ENCODE data around the gene BEX3.
"Not testable (repeated sequence)": the region's sequence is repeated elsewhere in the genome, so short reads cannot be mapped to it uniquely, and the experiment has no call there.

BEX3 gene
- 0.57 to 16.0 (median 3.0) reads per million in 9 experiments for total RNA-seq

DNA sequence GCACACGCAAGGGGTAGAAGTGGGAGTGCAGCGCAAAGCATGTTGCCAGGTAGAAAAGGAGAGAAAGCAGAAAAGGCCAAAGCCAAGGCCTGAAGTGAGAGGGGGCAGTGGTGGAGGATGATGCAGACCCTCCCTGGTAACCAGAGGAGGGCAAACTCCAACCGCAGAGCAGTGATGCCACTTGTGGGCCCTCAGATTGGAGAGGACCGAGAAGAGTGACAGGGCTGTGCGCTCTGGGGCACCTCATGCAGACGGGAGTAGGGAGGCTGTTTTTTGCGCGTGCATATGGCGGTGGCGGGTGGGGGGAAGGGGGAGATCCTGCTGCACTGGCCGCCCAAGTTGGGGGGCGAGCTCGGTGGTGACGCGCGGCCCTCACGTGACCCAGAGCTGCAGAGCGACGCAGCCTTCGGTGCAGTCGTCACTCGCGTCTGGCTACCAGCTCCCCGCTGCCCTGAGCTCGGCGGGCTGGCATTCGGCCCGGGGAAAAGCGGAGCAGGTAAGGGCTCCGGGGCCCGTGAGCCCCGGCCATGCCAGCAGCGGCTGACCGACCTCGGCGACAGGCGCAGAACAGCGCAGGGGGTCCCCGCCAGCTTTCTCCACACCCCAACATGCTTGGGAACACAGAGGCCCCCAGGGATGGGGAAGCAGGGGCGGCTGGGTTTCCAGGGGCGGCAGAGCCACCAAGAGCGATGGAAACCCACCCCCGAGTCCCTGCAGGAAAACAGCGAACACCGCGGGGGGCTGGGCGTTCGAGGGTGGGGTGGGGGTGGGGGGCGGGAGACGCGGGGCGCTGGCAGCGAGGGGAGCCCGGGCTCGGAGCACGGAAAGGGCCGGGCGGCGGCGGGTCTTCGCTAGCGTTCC, at the start of gene BEX3:
Gene BEX3 (plus strand): TSS at position 421 of the 861 bp plus-strand sequence. CDS start 984 bp downstream, outside the sequence.
- no peaks in the 10 kb centered on the region for H3K9me3 Mint-ChIP-seq
- DNase-seq (no peak), ATAC-seq (replicated peaks) (peak; percentile 44)
- peaks cover 4% of the 10 kb centered on the region in 2 donors for H3K4me1 Mint-ChIP-seq (ENCODE audit: low read depth in 2 of 2)
- H3K36me3 Mint-ChIP-seq (ENCODE audit: insufficient read depth): peaks cover 5% of the 10 kb centered on the region
- no peak within 1 kb of the TSS for H3K27ac Mint-ChIP-seq
- H3K27me3 Mint-ChIP-seq: peaks cover 5 to 8% of the 10 kb centered on the region in 2 donors
- peak within 1 kb of the TSS; percentile 70 to 72 for H3K4me3 Mint-ChIP-seq

DNA sequence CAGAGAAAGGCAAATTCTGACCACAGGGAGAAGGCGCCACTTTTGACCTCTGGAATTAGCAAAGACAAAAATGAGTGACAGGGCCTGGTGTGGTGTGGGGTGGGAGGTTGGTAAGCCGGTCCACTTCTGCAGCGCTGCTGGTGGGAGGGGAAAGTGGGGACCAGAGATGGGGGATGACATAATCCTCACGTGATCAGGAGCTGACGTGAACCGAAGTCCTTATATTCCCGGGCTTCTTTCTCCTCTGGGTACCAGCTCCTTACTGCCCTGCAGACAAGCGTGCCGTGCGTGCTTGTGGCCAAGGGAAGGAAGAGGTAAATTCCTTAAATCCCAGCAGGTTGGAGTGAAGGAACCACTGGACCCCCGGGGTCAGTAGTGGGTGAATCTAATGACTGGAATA, 46.3 kb upstream of the BEX3 start, which contains the start of gene TCEAL7:
Gene TCEAL7 (plus strand): TSS at position 249 of the 400 bp plus-strand sequence. CDS start 1,165 bp downstream, outside the sequence.
- no peaks in the 10 kb centered on the region for H3K36me3 Mint-ChIP-seq (ENCODE audit: insufficient read depth)
- H3K4me3 Mint-ChIP-seq: no peak within 1 kb of the TSS
- no peaks in the 10 kb centered on the region for H3K4me1 Mint-ChIP-seq (ENCODE audit: low read depth in 2 of 2)
- no peaks in the 10 kb centered on the region for H3K9me3 Mint-ChIP-seq
- ATAC-seq (replicated peaks) (no peak), DNase-seq (no peak)
- no peak within 1 kb of the TSS for H3K27ac Mint-ChIP-seq
- H3K27me3 Mint-ChIP-seq: peaks cover 25 to 33% of the 10 kb centered on the region in 2 donors

DNA sequence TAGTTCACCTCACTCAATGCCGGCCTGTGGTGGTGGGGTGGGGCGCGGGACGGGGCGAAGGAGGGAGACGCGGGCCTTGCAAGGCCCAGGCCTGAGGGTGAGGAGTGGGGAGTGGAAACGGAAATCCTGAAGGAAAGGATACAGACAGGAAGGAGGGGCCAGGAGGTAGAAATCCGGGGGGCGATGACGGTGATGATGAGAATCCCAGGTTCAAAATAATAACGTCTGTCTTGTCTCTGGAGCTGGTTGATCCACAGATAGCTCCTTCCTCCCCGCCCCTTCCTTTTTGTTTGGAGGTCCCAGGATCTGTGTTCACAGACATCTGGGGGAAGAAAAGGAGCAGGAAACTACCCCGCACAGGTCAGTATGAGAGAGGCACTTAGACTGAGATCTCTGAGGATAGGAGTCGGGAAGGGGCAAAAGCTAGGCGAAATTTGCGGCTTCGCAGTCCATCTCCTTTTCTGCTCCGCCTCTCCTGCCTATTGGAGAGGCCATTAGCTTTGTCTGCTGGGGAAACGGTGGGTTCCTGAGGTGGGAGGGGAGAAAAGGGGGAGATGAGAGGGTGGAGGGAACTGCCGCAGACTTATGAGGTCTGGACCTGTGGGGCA, 45.6 kb upstream of the BEX3 start:
- H3K27me3 Mint-ChIP-seq: peaks cover 23 to 33% of the 10 kb centered on the region in 2 donors
- H3K27ac Mint-ChIP-seq: no peak overlapping the region
- no peak overlapping the region for H3K4me3 Mint-ChIP-seq
- no peaks in the 10 kb centered on the region for H3K36me3 Mint-ChIP-seq (ENCODE audit: insufficient read depth)
- H3K4me1 Mint-ChIP-seq (ENCODE audit: low read depth in 2 of 2): no peaks in the 10 kb centered on the region
- H3K9me3 Mint-ChIP-seq: no peaks in the 10 kb centered on the region
- ATAC-seq (replicated peaks) (no peak), DNase-seq (no peak)

DNA sequence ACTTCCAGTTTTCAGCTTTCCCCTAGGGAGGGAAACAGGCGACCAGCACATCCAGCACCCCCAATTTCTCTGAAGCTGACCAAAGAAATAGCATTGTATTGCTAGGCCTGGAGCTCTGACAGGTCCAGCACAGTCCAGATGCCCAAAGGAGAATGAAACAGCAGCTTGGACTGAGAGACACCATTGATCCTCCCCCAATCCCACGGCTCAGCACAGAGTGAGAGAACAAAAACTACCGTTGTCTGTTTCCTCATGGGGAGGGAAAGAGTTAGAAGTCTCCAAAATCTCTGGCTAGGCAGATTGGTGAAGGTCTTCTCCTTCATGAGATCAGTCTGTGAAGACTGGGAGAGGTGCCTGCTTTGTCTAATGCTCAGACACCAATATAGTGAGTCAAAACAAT, 37.7 kb upstream of the BEX3 start:
- Mint-ChIP-seq H3K4me3 (no peak overlapping the region), H3K27ac (no peak overlapping the region), H3K36me3 (ENCODE audit: insufficient read depth) (no peaks in the 10 kb centered on the region), H3K4me1 (ENCODE audit: low read depth in 2 of 2) (no peaks in the 10 kb centered on the region), H3K27me3 (peaks cover 0 to 7% of the 10 kb centered on the region in 2 donors), H3K9me3 (no peaks in the 10 kb centered on the region)
- ATAC-seq (replicated peaks): no peak
- no peak for DNase-seq

DNA sequence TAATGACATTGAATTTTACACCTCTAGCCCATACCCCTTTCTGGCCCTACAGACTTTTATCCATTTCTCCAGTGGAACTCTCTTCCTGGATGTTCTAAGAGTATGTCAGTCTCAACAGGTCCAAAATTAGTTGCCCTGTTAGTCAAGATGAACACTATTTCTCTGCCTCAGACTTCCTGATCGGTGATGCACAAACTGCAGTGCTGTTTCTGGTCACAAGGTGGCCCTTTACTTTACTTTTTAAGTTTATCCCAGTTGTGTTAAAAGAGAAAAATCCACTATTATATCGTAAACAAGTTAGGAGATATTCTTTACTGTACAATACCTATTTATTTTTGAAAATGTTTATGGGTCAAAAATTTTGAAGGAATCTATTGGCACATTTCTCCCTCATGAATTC, 33.2 kb upstream of the BEX3 start:
- ATAC-seq (replicated peaks) (peak; percentile 37), DNase-seq (peak; percentile 4 to 12 (median 6))
- H3K4me1 Mint-ChIP-seq (ENCODE audit: low read depth in 2 of 2): no peaks in the 10 kb centered on the region

DNA sequence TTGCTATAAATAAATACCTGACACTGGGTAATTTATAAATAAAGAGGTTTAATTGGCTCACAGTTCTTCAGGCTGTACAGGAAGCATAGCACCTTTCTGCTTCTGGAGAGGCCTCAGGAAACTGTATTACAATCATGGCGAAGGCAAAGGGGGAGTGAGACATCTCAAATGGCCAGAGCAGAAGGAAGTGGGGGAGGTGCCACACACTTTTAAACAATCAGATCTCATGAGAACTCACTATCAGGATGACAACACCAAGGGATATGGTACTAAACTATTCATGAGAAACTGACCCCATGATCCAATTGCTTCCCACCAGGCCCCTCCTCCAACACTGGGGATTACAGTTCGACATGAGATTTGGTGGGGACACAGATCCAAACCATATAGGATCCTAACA, 31.7 kb upstream of the BEX3 start:
- Mint-ChIP-seq H3K9me3 (no peaks in the 10 kb centered on the region), H3K36me3 (ENCODE audit: insufficient read depth) (no peaks in the 10 kb centered on the region), H3K4me1 (ENCODE audit: low read depth in 2 of 2) (no peaks in the 10 kb centered on the region), H3K27ac (no peak overlapping the region), H3K27me3 (peaks cover 17 to 18% of the 10 kb centered on the region in 2 donors), H3K4me3 (no peak overlapping the region)
- no peak for ATAC-seq (replicated peaks)
- DNase-seq: no peak

More for the DNA sequence above, 33.2 kb upstream of the BEX3 start:
- no peaks in the 10 kb centered on the region for H3K9me3 Mint-ChIP-seq
- H3K4me3 Mint-ChIP-seq: no peak overlapping the region
- peaks cover 6 to 7% of the 10 kb centered on the region in 2 donors for H3K27me3 Mint-ChIP-seq
- no peak overlapping the region for H3K27ac Mint-ChIP-seq
- no peaks in the 10 kb centered on the region for H3K36me3 Mint-ChIP-seq (ENCODE audit: insufficient read depth)

DNA sequence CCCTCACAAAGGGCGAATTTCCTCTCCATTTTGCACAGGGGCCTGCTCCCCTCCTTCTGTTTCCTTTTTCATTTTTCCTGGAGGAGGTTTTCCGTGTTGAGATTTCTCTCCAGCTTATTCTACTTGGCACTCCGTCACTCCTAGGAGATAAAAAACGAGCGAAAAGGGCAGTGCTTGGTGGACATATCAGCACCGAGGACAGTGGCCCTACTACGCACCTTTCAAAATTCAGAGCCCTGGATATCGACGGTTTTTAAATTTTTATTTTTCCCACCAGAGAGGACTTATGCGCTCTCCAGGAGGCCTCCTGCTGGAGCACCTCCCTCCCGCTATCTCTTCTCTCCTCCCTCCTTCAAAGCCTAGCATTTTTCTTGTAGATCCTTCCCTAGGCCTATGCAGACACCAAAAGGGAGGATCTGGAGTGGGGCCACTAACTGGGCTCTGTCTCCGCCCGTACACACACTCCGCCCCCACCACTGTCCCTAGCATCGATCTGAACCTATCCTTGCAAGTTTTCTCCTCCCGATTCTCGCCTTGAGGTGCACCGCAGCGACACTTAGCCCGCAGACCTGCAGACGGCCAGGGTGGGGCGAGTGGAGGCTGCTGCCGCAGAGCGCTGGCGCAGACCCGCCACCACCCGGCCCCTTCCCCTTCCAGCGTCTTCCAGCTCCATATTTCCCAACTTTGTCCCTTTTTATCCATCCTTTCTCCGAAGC, 28.5 kb upstream of the BEX3 start:
- Mint-ChIP-seq H3K4me1 (ENCODE audit: low read depth in 2 of 2) (no peaks in the 10 kb centered on the region), H3K36me3 (ENCODE audit: insufficient read depth) (no peaks in the 10 kb centered on the region), H3K27me3 (peaks cover 17 to 18% of the 10 kb centered on the region in 2 donors), H3K4me3 (no peak overlapping the region), H3K27ac (no peak overlapping the region), H3K9me3 (no peaks in the 10 kb centered on the region)
- DNase-seq (no peak), ATAC-seq (replicated peaks) (no peak)

DNA sequence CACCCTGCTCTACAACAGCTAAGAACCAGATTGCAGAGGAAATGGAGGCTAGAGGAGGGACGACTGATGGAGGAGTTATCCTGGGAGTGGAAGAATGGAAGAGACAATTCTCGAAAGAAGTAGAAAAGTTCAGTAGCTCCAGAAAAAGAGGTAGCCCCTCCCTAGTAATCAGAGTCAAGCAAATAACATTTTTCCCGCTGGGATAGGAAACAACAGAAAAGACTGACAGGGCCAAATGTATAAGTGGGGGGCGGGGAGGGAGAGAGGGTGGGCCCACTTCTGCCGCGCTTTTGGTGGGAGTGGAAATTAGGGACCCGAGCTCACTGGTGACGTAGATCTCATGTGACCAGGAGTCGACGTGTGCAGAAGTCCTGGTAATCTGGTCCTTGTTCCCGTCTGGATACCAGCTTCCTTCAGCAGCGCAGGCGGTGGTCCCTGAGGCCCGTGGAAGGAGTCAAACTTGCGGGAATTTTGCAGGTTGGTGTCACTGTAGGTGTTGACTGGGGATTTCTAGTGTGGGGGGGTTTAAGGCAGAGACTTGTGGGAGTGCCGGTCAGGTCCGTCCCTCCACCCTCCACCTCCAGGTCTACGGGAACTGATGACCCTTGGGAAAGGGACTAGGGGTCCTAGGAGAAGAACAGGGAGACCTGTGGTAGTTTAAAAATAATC, 20.1 kb upstream of the BEX3 start, which contains the start of gene TCEAL9:
Gene TCEAL9 (plus strand): TSS at position 377 of the 669 bp plus-strand sequence. CDS start 1,179 bp downstream, outside the sequence.
- H3K27ac Mint-ChIP-seq: no peak within 1 kb of the TSS
- peaks cover 6 to 9% of the 10 kb centered on the region in 2 donors for H3K4me1 Mint-ChIP-seq (ENCODE audit: low read depth in 2 of 2)
- peak within 1 kb of the TSS; percentile 68 to 81 for H3K4me3 Mint-ChIP-seq
- H3K27me3 Mint-ChIP-seq: peaks cover 11 to 13% of the 10 kb centered on the region in 2 donors
- DNase-seq: no peak
- H3K36me3 Mint-ChIP-seq (ENCODE audit: insufficient read depth): no peaks in the 10 kb centered on the region
- no peaks in the 10 kb centered on the region for H3K9me3 Mint-ChIP-seq
- no peak for ATAC-seq (replicated peaks)

DNA sequence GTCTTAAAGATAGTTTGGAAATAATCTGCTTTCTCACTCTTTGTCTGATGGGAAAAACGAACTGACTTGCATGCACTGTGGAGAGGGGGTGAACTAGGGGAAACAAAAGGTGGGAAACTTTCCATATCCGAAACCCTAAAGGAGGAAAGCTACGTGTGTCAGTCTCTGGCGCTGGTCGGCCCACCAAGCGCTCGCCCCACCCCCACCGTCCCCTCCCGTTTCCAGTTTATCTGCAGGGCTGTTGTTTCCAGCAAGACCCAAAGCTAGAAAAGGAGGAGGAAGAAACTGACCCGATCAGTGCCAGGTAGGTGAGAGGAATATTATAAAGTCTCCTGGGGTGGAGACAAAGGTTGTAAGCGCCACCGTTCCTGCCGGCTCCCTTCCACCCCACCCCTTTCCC, 19.5 kb upstream of the BEX3 start:
- Mint-ChIP-seq H3K36me3 (ENCODE audit: insufficient read depth) (no peaks in the 10 kb centered on the region), H3K9me3 (no peaks in the 10 kb centered on the region), H3K4me1 (ENCODE audit: low read depth in 2 of 2) (peaks cover 6 to 9% of the 10 kb centered on the region in 2 donors), H3K4me3 (peak overlapping the region; percentile 68 to 81), H3K27me3 (peaks cover 11 to 13% of the 10 kb centered on the region in 2 donors), H3K27ac (no peak overlapping the region)
- ATAC-seq (replicated peaks): no peak
- no peak for DNase-seq

DNA sequence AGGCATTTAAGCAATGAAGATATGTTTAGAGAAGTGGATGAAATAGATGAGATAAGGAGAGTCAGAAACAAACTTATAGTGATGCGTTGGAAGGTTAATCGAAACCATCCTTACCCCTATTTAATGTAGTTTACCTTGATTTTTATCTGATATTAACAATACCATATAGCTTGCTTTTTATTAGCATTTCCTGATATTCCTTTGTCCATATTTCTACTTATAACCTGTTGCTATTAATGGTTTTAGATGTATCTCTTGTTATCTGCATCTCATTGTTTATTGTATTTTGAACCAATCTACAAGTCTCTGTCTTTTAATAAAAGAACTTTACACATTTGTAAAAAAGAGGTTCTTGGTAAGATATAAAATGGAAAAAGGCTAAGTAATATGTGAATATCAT, 18.5 kb upstream of the BEX3 start:
- H3K27ac Mint-ChIP-seq: no peak overlapping the region
- no peak overlapping the region for H3K4me3 Mint-ChIP-seq
- ATAC-seq (replicated peaks) (no peak), DNase-seq (no peak)
- H3K36me3 Mint-ChIP-seq (ENCODE audit: insufficient read depth): no peaks in the 10 kb centered on the region
- no peaks in the 10 kb centered on the region for H3K9me3 Mint-ChIP-seq
- peaks cover 6 to 9% of the 10 kb centered on the region in 2 donors for H3K4me1 Mint-ChIP-seq (ENCODE audit: low read depth in 2 of 2)
- peaks cover 11 to 13% of the 10 kb centered on the region in 2 donors for H3K27me3 Mint-ChIP-seq

DNA sequence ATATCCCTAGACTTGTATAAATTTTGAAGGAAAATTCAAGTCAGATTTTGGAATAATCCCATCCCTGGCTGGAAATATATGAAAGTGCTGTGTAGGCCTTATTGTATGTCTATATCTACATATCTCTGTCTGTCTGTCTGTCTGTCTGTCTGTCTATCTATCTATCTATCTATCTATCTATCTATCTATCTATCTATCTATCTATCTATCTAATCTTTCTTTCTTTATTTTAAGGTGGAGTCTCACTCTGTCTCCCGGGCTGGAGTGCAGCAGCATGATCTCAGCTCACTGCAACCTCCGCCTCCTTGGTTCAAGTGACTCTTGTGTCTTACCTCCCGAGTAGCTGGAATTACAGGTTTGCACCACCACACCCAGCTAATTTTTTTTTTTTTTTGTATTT, 16.7 kb upstream of the BEX3 start:
- ATAC-seq (replicated peaks); H3K27ac Mint-ChIP-seq; H3K9me3 Mint-ChIP-seq; H3K36me3 Mint-ChIP-seq (ENCODE audit: insufficient read depth); DNase-seq; H3K4me3 Mint-ChIP-seq; H3K4me1 Mint-ChIP-seq (ENCODE audit: low read depth in 2 of 2): not testable (repeated sequence)
- peaks cover 11 to 13% of the 10 kb centered on the region in 2 donors for H3K27me3 Mint-ChIP-seq

DNA sequence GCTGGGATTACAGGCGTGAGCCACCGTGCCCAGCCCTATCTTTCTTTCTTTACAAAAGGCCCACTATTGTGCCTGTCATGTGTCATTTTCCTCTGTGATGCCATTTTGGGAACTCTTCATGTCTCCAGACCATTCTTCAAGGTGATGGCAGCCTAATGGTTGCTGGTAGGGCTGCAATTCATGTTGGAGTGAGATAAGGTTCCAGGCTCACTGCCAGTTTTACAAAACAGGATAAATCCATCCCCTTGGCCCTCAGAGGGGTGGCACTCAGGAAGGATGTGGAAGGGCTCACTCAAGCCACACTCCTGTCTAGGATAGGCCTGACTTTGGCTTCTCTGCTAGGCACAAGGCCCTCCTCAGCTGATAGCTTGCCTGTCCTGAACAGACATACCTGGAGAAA, 16.2 kb upstream of the BEX3 start:
- Mint-ChIP-seq H3K27ac (no peak overlapping the region), H3K4me1 (ENCODE audit: low read depth in 2 of 2) (peaks cover 6 to 9% of the 10 kb centered on the region in 2 donors), H3K9me3 (no peaks in the 10 kb centered on the region), H3K27me3 (peaks cover 11 to 13% of the 10 kb centered on the region in 2 donors), H3K4me3 (no peak overlapping the region), H3K36me3 (ENCODE audit: insufficient read depth) (no peaks in the 10 kb centered on the region)
- ATAC-seq (replicated peaks) (no peak), DNase-seq (no peak)

DNA sequence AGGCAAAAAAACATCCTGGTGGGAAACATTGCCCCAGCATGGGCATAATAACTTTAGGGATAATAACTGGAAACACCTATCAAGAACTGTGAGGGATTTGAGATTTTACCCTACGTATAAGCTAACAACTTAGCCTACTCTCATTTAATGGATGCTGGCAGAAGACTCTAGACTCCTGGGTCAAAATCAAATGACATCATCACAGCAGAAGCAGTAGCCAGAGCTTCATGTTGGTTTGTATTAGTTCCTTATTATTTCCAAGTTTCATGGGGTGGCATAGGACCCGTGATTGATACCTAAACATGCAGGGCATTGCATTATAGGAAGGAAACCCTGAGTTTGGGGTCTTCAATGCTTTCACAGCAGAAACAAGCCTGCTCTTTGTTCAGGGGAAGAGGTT, 15.4 kb upstream of the BEX3 start:
- Mint-ChIP-seq H3K9me3 (no peaks in the 10 kb centered on the region), H3K36me3 (ENCODE audit: insufficient read depth) (no peaks in the 10 kb centered on the region), H3K4me3 (no peak overlapping the region), H3K27me3 (peaks cover 6% of the 10 kb centered on the region in 2 donors), H3K4me1 (ENCODE audit: low read depth in 2 of 2) (peaks cover 2 to 5% of the 10 kb centered on the region in 2 donors), H3K27ac (no peak overlapping the region)
- ATAC-seq (replicated peaks) (no peak), DNase-seq (no peak)

Measured in effector memory CD8-positive, alpha-beta T cell (primary cell).